ENCODE data around the gene GTF2H1. TPM values are rescaled to one million over a fixed set of nuclear protein-coding genes. Genes with fewer than 3 reads are reported as not detected.

GTF2H1 gene
- 33.8 to 37.0 TPM (median 34.1 TPM) in 5 replicates for total RNA-seq (2022; extraction: Qiagen RNA extraction)

GRCh38 chr11:18321969-18322711, at the start of gene GTF2H1, which contains the start of gene HPS5:
Gene GTF2H1, plus strand, starts transcription at chr11:18322567. Its CDS starts 10,508 bp downstream, at chr11:18333075.
Gene HPS5, minus strand, starts transcription at chr11:18322140. Its CDS starts 4,282 bp downstream, at chr11:18317858.

GRCh38 chr11:18394275-18394927, 72.0 kb downstream of the GTF2H1 start, which contains the start of gene LDHA:
Gene LDHA, plus strand, starts transcription at chr11:18394563. Its CDS starts 2,280 bp downstream, at chr11:18396843.

Other genes with a start within 250 kb of the GTF2H1 start
- gene SAAL1, start 216.5 kb upstream of the GTF2H1 start, total RNA-seq (2022; extraction: Qiagen RNA extraction): 35.4 to 42.5 TPM (median 37.7 TPM) in 5 replicates
- not detected in 5 replicates for gene MRGPRX3, start 190.0 kb upstream of the GTF2H1 start, total RNA-seq (2022; extraction: Qiagen RNA extraction)
- gene MRGPRX4, start 149.7 kb upstream of the GTF2H1 start, total RNA-seq (2022; extraction: Qiagen RNA extraction): not detected in 5 replicates
- not detected in 5 replicates for gene SAA4, start 85.8 kb upstream of the GTF2H1 start, total RNA-seq (2022; extraction: Qiagen RNA extraction)
- 0.26 TPM in 1 of 5 replicates, not detected in the others for gene SAA2, start 73.9 kb upstream of the GTF2H1 start, total RNA-seq (2022; extraction: Qiagen RNA extraction)
- gene SAA1, start 56.3 kb upstream of the GTF2H1 start, total RNA-seq (2022; extraction: Qiagen RNA extraction): 1.5 to 2.6 TPM (median 2.1 TPM) in 5 replicates
- 12.6 to 15.0 TPM (median 13.7 TPM) in 5 replicates for gene HPS5, start 427 bp upstream of the GTF2H1 start, total RNA-seq (2022; extraction: Qiagen RNA extraction)
- gene LDHA, start 72.0 kb downstream of the GTF2H1 start, total RNA-seq (2022; extraction: Qiagen RNA extraction): 2,496 to 3,702 TPM (median 2,983 TPM) in 5 replicates
- gene LDHC, start 89.8 kb downstream of the GTF2H1 start, total RNA-seq (2022; extraction: Qiagen RNA extraction): 0.18 TPM in 1 of 5 replicates, not detected in the others
- gene LDHAL6A, start 133.3 kb downstream of the GTF2H1 start, total RNA-seq (2022; extraction: Qiagen RNA extraction): not detected in 5 replicates
- 85.4 to 111 TPM (median 96.3 TPM) in 5 replicates for gene TSG101, start 204.4 kb downstream of the GTF2H1 start, total RNA-seq (2022; extraction: Qiagen RNA extraction)

All from A549 treated with Mapracorat at 1 μM for 4 hours (cell line).